Stimulated activated CD4-positive, alpha-beta T cell treated with anti-CD3 and anti-CD28 coated beads, Interleukin-4, amount 100 ng/mL, for 1 hour (primary cell): ENCODE measurements around the gene LRRC8D.
A peak's percentile ranks its signal among the peaks of the same experiment; 100 is the strongest.
"Not testable (repeated sequence)": the region's sequence is repeated elsewhere in the genome, so short reads cannot be mapped to it uniquely, and the experiment has no call there.

ENCODE experiments used
- DNase-seq: peaks from one replicate; pipeline ENCODE4 v3.0.0-alpha.2; 2020

The LRRC8D gene

DNA sequence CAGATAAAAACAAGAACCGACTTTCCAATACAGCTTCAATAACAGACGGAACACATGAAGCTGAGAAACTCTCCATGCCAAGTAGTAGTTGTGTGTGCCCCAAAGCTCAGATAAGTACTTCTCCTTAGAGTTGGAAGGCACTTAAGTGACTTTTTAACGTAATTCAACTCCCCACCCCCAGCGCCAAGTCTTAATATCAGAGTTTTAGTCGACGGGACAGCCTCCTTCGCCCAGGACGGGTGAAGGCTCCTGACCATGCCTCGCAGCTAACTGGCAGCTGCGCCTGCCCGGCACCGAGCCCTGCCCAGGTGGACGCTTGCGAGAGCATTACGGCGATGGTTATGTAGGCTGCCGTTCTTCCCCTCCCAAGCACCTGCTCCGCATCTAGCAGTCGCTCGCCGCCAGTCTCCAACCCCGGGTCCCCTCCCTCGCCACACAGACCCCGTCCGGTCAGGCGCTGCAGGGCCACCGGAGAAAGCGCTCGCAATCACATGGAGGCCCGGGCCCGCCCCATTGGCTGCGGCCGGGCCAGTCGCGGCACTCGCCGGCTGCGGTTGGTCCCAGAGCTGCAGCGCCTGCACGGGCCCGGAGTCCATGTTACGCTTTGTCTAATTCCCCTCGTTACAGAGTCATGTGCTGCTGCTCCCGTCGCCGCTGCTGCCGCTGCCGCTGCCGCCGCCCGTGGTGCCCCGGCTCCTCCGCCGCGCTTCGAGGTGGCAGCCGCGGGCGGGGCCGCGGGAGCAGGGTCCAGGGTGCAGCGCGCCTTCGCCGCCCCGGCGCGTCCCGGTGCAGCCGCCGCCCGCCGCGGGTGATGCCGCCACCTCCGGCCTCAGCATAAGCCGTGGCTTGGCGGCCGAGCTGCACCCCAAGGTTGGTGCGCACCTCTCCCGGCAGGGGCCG, at the start of gene LRRC8D:
TSS of gene LRRC8D (plus strand) at position 611 of the 900 bp plus-strand sequence. CDS start 112,037 bp downstream, outside the sequence.
- peak; percentile 64 for DNase-seq

DNA sequence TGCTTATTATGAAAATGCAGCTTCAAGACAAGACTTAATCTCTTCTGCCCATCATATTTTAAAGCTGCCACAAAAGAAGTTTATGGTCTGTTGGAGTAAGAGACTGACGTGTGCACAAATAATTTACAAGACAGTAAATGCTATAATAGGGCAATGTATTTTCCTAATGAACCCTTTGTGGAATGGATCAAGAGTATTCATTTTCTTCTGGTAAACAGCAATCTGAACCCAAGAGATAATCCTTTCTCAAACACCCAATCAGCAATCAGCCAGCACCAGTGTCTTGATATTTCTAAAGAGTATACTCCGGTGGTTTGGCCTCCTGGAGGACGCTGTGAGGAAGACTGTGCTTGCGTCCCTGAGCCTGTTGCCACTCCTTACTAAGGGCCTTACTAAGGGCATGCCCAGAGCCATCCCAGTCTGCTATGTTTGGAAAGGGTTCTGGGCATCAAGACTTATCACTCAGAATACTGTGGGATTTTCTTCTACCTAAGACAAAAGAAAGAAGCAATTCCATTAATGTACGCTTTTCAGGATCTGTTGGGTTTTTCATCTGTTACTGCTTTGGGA, 48.8 kb upstream of the LRRC8D start:
- no peak for DNase-seq

DNA sequence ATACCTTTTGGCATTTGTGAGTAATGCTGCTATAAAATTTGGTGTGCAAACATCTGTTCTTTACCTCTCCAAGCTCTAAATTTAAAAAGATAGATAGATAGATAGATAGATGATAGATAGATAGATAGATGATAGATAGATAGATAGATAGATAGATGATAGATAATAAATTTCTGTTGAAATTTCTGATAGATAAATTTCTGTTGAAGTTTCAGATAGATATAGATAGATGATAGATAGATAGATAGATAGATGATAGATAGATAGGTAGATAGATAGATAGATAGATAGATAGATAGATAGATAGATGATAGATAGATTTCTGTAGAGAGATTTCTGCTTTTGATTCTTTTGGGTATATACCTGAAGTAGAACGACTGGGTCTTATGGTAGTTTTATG, 44.7 kb upstream of the LRRC8D start:
- DNase-seq, result not testable (repeated sequence)

DNA sequence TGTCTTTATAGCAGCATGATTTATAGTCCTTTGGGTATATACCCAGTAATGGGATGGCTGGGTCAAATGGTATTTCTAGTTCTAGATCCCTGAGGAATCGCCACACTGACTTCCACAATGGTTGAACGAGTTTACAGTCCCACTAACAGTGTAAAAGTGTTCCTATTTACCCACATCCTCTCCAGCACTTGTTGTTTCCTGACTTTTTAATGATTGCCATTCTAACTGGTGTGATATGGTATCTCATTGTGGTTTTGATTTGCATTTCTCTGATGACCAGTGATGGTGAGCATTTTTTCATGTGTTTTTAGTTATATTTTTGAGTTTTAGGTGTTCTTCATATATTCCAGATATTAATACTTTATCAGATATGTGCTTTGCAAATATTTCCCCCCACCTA, 43.6 kb upstream of the LRRC8D start:
- DNase-seq, result not testable (repeated sequence)

DNA sequence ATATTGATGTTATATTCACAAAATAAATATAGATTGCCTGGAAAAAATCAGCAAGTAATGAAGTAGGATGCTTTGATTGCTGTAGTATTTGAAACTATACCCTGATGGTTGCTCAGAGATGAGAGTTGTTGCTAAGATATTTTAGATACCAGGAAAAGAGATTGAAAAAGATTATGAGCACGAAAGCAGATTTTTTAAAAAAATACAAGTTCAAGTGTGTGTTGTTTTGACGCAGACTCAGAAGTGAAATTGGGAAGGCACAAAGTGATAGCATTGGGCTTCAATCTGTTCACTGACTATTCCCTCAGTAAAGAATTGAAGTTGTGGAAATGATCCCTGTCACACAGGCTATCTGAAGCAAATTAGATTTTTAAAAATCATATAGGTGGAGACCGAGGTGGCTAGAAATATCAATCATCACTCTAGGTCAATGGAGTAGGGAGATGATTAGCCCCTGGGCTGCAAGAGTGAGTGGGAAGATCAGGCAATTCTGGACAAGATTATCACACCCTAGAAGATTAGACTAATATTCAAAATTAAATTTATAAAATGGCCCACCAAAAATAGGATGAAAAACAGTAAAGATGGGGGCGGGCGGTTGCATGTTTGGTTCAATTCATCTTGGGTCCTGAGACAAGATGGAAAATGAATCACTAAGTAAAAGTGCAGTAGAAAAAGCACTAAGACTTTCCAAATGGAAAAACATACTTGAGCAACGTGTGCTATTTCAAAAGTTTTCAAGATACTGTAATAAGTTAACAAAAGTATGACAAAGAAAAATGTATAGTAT, 41.5 kb upstream of the LRRC8D start:
- DNase-seq, result peak; percentile 14

DNA sequence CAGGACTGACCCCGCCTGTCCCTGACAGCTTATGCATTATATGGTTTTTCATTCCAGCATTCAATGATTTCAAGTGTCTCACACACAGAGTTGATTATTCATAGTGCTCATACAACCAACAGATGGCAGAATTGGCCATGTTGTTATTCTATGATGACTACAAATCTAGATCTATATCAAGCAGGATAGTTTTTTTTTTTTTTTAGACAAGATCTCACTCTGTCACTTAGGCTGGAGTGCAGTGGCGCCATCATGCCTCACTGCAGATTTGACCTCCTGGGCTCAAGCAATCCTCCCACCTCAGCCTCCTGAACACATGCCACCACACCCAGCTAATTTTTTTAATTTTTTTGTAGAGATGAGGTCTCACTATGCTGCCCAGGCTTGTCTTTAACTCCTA, 40.1 kb upstream of the LRRC8D start:
- peak; percentile 23 for DNase-seq

DNA sequence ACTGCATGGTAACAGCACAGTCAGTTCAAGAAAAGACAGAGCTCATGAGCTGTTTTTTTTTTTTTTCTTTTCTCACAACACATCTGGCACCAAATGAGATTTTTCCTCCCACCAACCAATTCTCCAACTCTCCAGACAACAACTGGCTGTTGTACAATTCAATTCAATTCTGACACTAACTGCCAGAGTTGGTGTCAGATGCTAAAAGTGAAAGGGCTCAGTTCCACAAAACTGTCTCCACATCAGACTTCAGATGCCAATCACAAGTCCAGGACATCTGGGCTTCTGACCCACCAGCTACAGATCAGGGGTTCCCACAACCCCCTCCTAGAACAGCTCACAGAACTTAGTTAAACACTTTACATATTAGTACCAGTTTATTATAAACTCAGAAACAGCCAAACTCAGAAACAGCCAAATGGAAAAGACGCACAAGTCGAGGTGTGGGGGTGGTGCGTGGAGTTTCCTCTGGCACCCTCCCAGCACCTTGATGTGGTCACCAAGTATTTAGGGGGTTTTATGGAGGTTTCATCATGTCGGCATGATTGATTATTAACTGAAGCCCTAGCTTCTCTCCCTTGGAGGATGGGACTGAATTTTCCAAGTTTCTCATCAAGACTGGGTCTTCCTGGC, 39.2 kb upstream of the LRRC8D start:
- peak; percentile 84 for DNase-seq

DNA sequence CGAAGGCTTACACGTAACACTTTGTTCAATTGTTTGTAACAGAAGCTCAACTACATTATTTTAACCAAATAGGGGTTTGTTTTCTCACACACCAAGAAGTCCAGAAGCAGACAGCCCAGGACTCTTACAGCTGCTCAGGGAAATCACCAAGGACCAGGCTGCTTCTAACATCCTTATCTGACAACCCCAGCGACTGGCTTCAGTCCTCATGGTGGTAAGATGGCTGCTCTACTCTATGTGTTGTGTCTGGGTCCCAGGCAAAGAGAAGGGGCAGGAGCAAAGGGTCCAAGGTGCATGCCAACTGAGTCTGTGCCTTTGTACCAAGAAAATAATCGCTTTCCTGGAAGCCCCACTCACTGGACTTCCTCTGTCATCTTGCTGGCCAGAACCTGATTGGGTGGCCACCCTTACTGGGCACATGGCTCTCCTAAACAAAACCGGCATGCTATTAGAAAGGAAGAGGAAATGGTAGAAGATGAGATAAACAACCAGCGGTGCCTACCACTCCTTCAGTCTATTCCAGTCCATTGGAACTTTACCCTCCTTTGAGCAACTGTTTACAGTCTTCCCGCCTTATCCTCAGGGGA, 34.1 kb upstream of the LRRC8D start:
- no peak for DNase-seq

DNA sequence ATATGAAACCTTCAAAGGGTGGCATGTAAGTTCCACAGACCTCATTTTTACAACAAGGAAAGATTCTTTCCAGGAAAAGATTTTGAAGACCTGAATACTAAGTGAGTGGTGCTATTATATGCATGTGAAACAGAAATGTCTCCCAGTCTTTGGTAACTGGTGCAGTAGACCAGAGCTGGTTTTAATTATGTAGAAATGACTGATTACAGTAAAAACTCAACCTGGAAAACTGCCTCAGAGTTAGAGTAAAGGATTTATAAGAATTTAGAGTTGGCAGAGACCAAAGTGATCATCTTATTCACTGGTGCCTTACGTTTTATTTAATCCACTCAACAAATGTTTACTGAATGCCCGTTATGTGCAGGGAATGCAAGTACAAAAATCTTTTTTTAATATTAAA, 30.2 kb upstream of the LRRC8D start:
- no peak for DNase-seq

DNA sequence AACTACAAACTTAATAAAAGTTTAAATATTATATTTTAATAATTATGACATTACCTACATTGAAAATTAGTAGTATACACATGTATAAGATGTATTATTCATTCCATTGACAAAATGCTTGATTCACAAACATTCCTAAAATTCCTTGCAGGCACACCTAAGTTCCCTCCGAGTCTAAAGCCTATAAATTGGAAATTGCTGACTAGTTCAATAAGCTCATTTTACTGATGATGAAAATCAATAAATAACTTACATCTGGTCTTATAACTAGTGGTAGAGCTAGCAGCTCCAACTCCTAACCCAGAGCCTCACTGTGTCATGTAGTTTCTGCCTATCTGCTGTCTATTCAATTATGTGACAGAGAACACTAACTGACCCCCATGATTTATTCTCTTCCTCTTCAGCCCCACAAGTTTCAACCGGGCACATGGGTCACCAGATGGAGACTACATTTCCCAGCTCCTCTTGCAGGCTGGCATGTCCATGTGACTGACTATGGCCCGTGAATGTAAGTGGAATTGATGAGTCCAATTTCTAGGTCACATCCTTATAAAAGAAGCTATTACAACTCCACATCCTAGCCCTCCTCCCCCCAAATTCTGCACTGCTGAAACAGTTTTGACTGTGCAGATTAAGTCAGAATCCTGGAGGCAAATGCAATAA, 29.6 kb upstream of the LRRC8D start:
- no peak for DNase-seq

DNA sequence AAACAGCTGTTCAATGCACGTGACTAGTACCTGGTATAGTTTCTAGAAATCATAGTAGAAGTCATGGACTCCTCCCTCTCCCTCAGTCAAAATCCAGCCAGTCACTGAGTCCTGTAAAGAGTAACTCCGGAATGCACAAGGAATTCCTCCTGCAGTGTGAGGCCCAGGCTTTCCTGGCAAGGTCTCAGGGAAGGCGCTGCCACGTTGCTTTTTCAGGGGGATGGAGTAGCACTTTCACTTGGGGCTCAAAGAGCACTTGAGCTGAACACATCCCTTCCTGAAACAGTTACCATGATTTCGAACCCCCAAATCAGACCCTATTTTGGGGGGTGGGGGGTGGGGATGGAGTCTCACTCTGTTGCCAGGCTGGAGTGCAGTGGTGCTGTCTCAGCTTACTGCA, 26.4 kb upstream of the LRRC8D start:
- no peak for DNase-seq

DNA sequence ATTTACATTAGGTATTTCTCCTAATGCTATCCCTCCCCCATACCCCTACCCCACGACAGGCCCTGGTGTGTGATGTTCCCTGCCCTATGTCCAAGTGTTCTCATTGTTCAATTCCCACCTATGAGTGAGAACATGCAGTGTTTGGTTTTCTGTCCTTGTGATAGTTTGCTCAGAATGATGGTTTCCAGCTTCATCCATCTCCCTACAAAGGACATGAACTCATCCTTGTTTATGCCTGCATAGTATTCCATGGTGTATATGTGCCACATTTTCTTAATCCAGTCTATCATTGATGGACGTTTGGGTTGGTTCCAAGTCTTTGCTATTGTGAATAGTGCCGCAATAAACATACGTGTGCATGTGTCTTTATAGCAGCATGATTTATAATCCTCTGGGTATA, 25.3 kb upstream of the LRRC8D start:
- not testable (repeated sequence) for DNase-seq

DNA sequence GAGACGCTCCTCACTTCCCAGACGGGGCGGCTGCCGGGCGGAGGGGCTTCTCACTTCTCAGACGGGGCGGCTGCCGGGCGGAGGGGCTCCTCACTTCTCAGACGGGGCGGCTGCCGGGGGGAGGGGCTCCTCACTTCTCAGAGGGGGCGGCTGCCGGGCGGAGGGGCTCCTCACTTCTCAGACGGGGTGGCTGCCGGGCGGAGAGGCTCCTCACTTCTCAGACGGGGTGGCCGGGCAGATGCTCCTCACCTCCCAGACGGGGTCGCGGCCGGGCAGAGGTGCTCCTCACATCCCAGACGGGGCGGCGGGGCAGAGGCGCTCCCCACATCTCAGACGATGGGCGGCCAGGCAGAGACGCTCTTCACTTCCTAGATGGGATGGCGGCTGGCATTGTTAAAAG, 23.0 kb upstream of the LRRC8D start:
- not testable (repeated sequence) for DNase-seq

DNA sequence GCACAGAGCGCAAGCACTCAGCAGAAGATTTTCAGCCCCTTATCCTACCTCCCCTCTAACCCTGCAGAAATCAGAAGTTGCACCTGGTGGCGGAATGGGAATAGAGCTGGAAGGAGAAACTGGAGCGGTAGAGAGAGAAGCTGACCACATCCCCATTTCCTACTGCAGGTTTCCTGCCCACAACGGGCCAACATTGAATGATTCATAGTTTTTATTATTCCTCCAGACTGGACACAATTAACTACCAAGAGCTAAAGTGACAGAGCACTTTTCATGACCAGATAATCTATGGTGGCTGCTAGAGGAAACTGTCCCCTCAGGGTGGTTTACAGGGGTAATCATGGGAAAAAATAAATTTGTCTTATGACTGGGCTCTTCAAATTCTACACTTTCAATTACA, 21.3 kb upstream of the LRRC8D start:
- no peak for DNase-seq

DNA sequence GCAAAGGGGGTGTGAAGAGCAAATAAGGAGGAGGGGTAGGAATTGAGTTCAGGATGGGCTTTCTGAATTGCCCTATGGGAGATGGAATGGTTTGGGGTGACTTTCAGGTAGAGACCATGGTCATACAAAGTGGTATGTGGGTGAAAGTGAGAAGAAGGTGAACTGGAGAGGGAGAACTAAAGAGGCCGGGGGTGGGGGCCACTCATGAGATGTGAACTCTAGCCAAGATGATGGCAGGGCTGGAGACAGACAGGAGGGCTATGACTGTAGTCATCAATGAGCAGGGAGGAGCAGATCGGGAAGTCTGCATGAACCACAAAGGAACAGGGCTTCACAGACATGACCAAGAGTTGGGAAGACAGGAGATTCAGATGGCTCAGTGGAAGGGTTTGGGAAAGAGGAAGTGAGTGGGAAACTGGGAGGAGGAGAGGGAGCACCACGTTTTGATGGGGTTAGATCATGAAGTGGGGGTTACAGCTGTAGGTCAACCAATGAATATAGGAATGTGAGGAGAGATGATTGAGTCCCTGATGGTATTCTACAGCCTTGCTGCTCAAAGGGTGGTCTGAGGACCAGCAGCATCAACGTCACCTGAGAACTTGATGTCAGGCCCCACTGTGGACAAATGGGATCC, 20.7 kb upstream of the LRRC8D start:
- no peak for DNase-seq

DNA sequence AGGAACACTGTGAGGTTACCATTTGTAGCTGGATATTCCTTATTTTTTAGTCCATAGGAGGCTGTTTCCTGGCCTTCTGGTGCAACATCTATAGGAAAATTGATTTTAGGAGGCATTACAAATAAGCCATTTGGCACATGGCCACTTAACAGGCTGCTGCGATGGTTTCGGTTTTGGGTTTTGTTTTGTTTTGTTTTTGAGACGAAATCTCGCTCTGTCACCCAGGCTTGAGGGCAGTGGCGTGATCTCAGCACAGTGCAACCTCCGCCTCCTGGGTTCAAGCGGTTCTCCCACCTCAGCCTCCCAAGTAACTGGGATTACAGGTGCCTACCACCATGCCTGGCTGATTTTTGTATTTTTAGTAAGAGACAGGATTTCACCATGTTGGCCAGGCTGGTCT, 20.1 kb upstream of the LRRC8D start:
- DNase-seq, result no peak

DNA sequence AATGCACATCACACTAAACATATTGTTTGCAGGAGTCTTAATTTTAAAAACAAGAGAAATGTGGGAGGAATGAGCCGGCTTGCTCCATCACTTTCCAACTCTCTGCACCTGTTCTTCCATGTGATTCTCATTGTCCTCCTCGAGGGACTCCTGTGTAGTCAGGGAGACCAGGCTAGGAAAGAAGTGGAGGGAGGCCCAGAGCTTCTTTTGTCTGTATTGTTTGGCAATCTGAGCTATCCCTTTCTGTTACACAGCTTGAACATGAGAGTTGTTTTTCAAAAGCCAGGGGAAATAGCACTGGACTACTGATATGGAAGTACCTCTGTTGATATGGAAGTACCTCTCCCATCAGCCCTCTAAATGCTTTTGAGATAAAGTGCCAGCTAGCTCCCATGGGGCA, 18.8 kb upstream of the LRRC8D start:
- no peak for DNase-seq

DNA sequence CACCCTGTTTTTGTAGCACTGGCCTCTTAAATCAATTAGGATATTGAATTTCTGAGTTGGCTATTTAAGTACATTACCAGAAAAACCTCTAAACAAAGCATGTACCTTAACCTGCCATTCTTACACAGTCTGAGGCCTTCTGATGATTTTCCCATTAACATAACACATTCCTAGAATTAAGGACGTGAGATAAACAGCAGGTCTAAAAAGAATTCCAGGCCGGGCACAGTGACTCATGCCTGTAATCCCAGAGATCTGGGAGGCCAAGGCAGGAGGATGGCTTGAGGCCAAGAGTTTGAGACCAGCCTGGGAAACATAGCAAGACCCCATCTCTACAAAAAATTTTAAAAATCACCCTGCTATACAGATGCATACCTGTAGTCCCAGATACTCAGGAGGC, 18.0 kb upstream of the LRRC8D start:
- DNase-seq, result no peak

DNA sequence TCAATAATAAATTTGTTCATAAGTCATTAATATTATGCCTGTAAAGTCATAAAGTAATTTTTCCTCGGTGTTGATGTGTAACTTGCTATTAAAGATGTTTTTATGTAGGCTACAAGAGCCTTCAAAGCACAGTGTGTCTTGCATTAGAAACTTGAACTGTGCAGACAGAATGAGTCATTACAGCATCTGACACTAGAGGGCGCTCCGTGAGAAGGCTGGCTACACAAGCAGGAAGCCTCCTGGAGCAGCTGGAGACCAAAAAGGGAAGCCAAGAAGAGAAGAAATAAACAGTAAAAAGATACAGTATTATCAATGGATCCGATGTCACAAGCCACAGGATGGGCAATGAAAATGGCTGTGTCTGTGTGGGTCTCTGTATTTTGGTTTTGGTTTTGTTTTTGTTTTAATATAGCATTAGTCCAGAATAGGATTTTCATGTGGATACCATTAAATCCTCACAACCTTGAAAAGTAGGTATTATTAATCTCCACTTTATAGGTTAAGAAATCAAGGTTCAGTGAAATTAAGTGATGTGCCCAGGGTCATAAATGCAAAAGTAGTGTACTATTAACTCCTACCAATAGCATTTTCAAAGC, 16.1 kb upstream of the LRRC8D start:
- DNase-seq, result peak; percentile 80

DNA sequence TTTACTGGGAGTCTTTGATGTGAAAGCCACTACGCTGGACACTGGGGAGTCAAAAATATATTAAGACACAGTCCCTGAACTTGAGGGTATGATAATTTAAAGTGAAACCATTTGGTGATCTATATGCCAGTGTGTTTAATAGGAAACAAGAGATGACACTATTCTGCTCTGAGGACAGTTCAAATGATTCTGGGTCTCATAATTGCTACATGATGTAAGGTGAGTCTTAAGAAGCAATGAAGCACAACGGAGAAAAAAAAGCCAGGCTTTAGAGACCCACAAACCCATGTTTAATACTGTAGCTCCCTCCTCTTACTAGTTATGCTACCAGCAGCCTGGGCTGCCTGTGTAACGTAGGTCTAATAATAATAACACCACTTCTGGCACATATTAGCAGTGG, 14.2 kb upstream of the LRRC8D start:
- DNase-seq, result no peak

DNA sequence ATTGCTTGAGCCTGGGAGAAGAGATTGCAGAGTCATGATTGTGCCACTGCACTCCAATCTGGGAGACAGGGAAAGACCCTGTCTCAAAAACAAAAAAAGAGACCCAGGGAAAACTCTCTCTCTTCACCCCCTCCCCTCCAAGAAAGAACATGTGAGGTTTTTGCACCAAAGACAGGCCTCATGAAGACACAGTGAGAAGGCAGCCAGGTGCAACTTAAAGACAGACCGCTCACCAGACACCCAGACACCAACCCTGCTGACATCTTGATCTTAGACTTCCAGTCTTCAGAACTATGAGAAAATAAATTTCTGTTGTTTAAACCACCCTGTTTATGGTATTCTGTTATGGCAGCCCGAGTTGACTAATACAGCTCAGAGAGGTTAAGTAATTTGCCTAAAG, 13.3 kb upstream of the LRRC8D start:
- no peak for DNase-seq
